PFSK-1 (cell line): ENCODE results near the gene MYH7B.

Experiments used
- POLR2AphosphoS5 ChIP-seq: IDR thresholded peaks from 2 replicates; pipeline ENCODE4 v1.6.1; 2012; ENCODE audit warnings: low read depth, mild to moderate bottlenecking, control low read depth, low read length, moderate library complexity
- REST ChIP-seq, 2 experiments: IDR thresholded peaks; 2 replicates each; pipeline versions ENCODE4 v1.6.1 to v1.8.0; 2011 to 2012; ENCODE audit warnings: low read depth in 2 of 2, low read length in 2 of 2, control low read depth in 1 of 2, inconsistent platforms in 1 of 2, mild to moderate bottlenecking in 1 of 2, moderate library complexity in 1 of 2; ENCODE audit not compliant: insufficient read depth in 1 of 2
- SIN3A ChIP-seq: IDR thresholded peaks from 2 replicates; pipeline ENCODE4 v1.6.1; 2012; ENCODE audit warnings: mild to moderate bottlenecking, low read length, moderate library complexity, borderline replicate concordance; ENCODE audit not compliant: insufficient read depth
- TAF1 ChIP-seq: IDR thresholded peaks from 2 replicates; pipeline ENCODE4 v1.6.1; 2012; ENCODE audit warnings: low read length, control low read depth, borderline replicate concordance; ENCODE audit not compliant: insufficient read depth

- no peak for TF ChIP-seq SIN3A
- TF ChIP-seq POLR2AphosphoS5: no peak
- TF ChIP-seq REST (IDR thresholded peaks at IDR 0.05; ENCODE audit: insufficient read depth in 1 of 2, low read depth in 2 of 2, low read length in 2 of 2): no peak
- no peak for TF ChIP-seq TAF1
Measured at GRCh38 chr20:34976286-34976685, 20.6 kb downstream of the MYH7B start.
